ENCODE results near the gene AP3D1. TPM values are rescaled to one million over a fixed set of nuclear protein-coding genes. Genes with fewer than 3 reads are reported as not detected.
"Not testable (repeated sequence)": the region's sequence is repeated elsewhere in the genome, so short reads cannot be mapped to it uniquely, and the experiment has no call there.

The AP3D1 gene
- total and polyA plus RNA-seq, 7 experiments from 2014 or later: 12.3 to 106 (median 78.3) TPM

DNA sequence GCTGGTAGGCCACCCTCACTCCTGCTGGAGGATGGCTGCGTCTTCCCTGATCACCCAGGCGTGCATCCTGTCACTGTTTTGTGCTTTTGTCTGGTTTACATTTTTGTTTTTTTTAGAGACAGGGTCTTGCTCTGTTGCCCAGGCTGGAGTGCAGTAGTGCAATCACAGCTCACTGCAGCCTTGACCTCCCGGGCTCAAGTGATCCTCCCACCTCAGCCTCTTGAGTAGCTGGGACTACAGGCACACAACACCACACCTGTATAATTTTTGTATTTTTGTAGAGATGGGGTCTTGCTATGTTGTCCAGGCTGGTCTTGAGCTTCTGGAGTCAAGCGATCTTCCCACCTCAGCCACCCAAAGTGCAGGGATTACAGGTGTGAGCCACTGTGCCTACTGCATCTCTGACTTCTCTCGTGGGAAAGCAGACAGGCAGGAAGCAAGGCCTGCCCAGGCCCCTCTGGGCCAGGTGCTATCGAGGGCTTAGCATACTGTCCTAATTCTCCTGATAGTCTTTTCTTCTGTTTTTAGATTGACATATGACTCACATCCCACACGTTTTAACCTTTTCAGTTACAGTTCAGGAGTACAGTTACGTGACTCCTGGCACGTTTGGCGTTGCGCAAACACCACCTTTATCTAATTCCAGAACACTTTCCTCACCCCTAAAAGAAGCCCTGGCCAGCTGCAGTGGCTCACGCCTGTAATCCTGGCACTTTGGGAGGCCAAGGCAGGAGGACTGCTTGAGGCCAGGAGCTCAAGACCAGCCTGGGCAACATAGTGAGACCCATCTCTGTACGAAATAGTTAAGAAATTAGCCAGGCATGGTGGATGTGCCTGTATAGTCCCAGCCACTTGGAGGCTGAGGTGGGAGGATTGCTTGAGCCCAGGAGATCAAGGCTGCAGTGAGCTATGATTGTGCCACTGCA lies 64.4 kb downstream of the AP3D1 start:
- DNase-seq; intact Hi-C loops (cut with micrococcal nuclease); H3K4me3 ChIP-seq (ENCODE audit: low read length); H3K36me3 ChIP-seq (ENCODE audit: control insufficient read depth in 2 of 3, insufficient read depth in 3 of 3, low read length in 3 of 3); H3K27me3 ChIP-seq (ENCODE audit: control insufficient read depth in 2 of 2, insufficient read depth in 2 of 2, low read length in 2 of 2); ATAC-seq; H3K9me3 ChIP-seq (ENCODE audit: control insufficient read depth in 2 of 3, low read length in 3 of 3); H3K9me3 Mint-ChIP-seq; H3K27me3 Mint-ChIP-seq: not testable (repeated sequence)
- peaks cover 61 to 65% of the 10 kb centered on the region in 2 donors for H3K4me1 ChIP-seq (ENCODE audit: control insufficient read depth in 2 of 2, insufficient read depth in 2 of 2, low read length in 2 of 2)
- Mint-ChIP-seq H3K4me1 (peaks cover 50 to 74% (median 68%) of the 10 kb centered on the region in 7 donors), H3K36me3 (peaks cover 4 to 53% (median 7%) of the 10 kb centered on the region in 5 donors), H3K27ac (peak overlapping the region; percentile 82 to 96 (median 94)), H3K4me3 (peak overlapping the region; percentile 65 to 97 (median 82))
- CTCF ChIA-PET: interaction anchor here (1.3 to 2.0 kb wide), 2 partner anchors 8 to 17 kb away, joined by 4 to 5 read pairs; no protein-coding TSS in a partner anchor
- POLR2A ChIA-PET: interaction anchor here (0.6 to 6.1 kb wide), 11 partner anchors 7 to 155 kb away, joined by 3 to 125 read pairs (median 3); partner anchors contain the start of gene MOB3A
- peak overlapping the region; percentile 69 for H3K27ac ChIP-seq (ENCODE audit: low read depth, low read length)

DNA sequence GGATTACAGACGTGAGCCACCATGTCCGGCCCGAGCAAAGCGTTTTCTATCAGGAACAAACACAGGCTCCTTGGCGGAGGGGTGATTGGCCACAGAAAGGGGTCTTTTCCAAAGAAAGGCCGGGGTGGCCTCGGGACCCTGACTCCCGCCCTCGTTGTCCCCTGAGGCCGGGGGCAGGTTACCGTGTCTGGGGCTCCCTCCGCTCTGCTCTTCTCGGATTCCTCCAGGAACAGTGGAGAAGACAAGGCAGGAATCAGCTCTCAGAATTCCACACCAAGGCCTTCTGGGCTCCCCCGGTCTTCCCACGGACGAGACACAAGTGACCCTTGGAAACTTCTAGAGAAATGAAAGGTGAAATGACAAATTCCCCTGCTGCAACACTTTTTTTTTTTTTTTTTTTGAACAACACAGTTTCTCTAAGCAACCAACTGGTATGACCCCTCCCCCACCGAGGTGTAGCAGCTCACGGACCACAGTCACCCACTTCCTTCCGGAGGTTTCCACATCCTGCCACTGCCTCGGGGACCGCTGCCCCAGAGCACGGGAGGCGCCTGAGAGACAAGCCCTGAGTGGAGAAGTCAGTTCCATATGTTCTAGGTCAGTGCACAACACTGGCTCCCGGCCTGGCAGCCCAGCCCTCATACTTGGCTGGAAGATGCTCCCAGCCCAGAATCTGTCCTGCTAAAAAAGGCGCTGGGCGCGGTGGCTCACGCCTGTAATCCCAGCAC lies 66.2 kb downstream of the AP3D1 start:
- intact Hi-C loops (cut with micrococcal nuclease): loop anchor here (1.0 to 2.0 kb wide), 6 partner anchors 11 to 143 kb away; partner anchors contain the start of genes AP3D1 (in 2 of the 2), IZUMO4 (in 2 of the 2) and MOB3A (in 2 of the 2)
- Histone ChIP-seq H3K4me1 (ENCODE audit: control insufficient read depth in 2 of 2, insufficient read depth in 2 of 2, low read length in 2 of 2) (peaks cover 65 to 72% of the 10 kb centered on the region in 2 donors), H3K36me3 (ENCODE audit: control insufficient read depth in 2 of 3, insufficient read depth in 3 of 3, low read length in 3 of 3) (peaks cover 0 to 8% (median 0%) of the 10 kb centered on the region in 3 experiments), H3K9me3 (ENCODE audit: control insufficient read depth in 2 of 3, low read length in 3 of 3) (no peaks in the 10 kb centered on the region), H3K27ac (ENCODE audit: low read depth, low read length) (peak overlapping the region; percentile 99), H3K4me3 (ENCODE audit: low read length) (peak overlapping the region; percentile 98), H3K27me3 (ENCODE audit: control insufficient read depth in 2 of 2, insufficient read depth in 2 of 2, low read length in 2 of 2) (no peaks in the 10 kb centered on the region)
- ChIA-PET POLR2A (interaction anchor here (0.6 to 6.1 kb wide), 10 partner anchors 9 to 194 kb away, joined by 3 to 125 read pairs (median 5); partner anchors contain the start of genes AP3D1, MKNK2 and MOB3A), CTCF (interaction anchor here (0.7 to 1.9 kb wide), 5 partner anchors 10 to 76 kb away, joined by 4 to 11 read pairs (median 5); no protein-coding TSS in a partner anchor)
- peaks cover 4 to 55% (median 7%) of the 10 kb centered on the region in 5 donors for H3K36me3 Mint-ChIP-seq
- peaks cover 0 to 2% (median 0%) of the 10 kb centered on the region in 5 donors for H3K27me3 Mint-ChIP-seq
- H3K4me1 Mint-ChIP-seq: peaks cover 48 to 76% (median 68%) of the 10 kb centered on the region in 7 donors
- H3K4me3 Mint-ChIP-seq: peak overlapping the region; percentile 87 to 99 (median 95)
- peak overlapping the region; percentile 92 to 99 (median 96) for H3K27ac Mint-ChIP-seq
- peak; percentile 68 to 97 (median 95) for DNase-seq
- ATAC-seq: peak; percentile 86
- peaks cover 0 to 11% (median 0%) of the 10 kb centered on the region in 11 donors for H3K9me3 Mint-ChIP-seq

DNA sequence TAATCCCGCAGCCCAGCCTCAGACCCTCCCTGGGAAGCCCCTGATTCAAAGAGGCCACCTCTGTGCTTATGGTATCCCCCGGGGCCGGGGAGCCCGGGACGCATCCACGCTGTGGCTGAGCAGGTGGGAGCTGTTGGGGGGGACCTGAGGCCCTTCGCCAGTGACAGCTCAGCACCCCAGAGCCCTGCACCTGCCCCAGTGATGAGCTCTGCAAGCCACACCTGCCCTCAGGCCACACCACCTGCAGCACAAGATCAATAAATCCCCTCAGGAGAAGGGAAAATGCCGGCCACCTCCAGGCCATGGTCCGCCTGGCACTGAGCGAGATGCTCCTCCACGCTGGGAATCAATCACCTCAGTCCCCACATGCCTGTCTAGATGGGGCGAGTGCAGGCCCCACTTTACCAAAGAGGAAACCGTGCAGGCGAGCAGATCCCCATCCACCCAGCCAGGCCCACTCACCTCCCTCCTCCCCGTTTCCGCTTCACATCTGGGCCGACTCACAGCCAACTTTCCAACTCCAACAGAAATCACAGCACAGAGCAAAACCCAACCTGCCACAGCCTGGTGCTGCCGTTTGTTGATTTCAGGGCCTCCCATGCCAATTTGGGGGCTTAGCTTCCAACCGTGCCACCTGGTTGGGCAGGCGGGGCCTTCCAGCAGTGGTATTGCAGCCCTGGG lies 68.1 kb downstream of the AP3D1 start:
- peaks cover 51 to 77% (median 65%) of the 10 kb centered on the region in 7 donors for H3K4me1 Mint-ChIP-seq
- intact Hi-C loops (cut with micrococcal nuclease): loop anchor here (1.0 to 2.0 kb wide), 2 partner anchors 32 to 33 kb away; partner anchors contain the start of gene MKNK2 (in 2 of the 2)
- ATAC-seq (peak; percentile 22), DNase-seq (peak in 8 of 9 donors; percentile 32 to 81 (median 76))
- peaks cover 57 to 62% of the 10 kb centered on the region in 2 donors for H3K4me1 ChIP-seq (ENCODE audit: control insufficient read depth in 2 of 2, insufficient read depth in 2 of 2, low read length in 2 of 2)
- CTCF ChIA-PET: interaction anchor here (0.6 to 1.8 kb wide), 8 partner anchors 9 to 94 kb away, joined by 3 to 11 read pairs (median 4); partner anchors contain the start of gene MOB3A
- peak overlapping the region; percentile 87 to 99 (median 95) for H3K4me3 Mint-ChIP-seq
- H3K9me3 ChIP-seq (ENCODE audit: control insufficient read depth in 2 of 3, low read length in 3 of 3): no peaks in the 10 kb centered on the region
- peaks cover 0 to 2% (median 0%) of the 10 kb centered on the region in 5 donors for H3K27me3 Mint-ChIP-seq
- H3K27ac Mint-ChIP-seq: peak overlapping the region; percentile 92 to 99 (median 96)
- no peaks in the 10 kb centered on the region for H3K27me3 ChIP-seq (ENCODE audit: control insufficient read depth in 2 of 2, insufficient read depth in 2 of 2, low read length in 2 of 2)
- POLR2A ChIA-PET: interaction anchor here (0.5 to 6.1 kb wide), 20 partner anchors 10 to 309 kb away, joined by 3 to 125 read pairs (median 6); partner anchors contain the start of genes MKNK2 and MOB3A
- peaks cover 0 to 11% (median 0%) of the 10 kb centered on the region in 11 donors for H3K9me3 Mint-ChIP-seq
- peak overlapping the region; percentile 99 for H3K27ac ChIP-seq (ENCODE audit: low read depth, low read length)
- H3K36me3 Mint-ChIP-seq: peaks cover 4 to 56% (median 9%) of the 10 kb centered on the region in 5 donors
- peaks cover 0 to 26% (median 6%) of the 10 kb centered on the region in 3 experiments for H3K36me3 ChIP-seq (ENCODE audit: control insufficient read depth in 2 of 3, insufficient read depth in 3 of 3, low read length in 3 of 3)
- H3K4me3 ChIP-seq (ENCODE audit: low read length): peak overlapping the region; percentile 98

DNA sequence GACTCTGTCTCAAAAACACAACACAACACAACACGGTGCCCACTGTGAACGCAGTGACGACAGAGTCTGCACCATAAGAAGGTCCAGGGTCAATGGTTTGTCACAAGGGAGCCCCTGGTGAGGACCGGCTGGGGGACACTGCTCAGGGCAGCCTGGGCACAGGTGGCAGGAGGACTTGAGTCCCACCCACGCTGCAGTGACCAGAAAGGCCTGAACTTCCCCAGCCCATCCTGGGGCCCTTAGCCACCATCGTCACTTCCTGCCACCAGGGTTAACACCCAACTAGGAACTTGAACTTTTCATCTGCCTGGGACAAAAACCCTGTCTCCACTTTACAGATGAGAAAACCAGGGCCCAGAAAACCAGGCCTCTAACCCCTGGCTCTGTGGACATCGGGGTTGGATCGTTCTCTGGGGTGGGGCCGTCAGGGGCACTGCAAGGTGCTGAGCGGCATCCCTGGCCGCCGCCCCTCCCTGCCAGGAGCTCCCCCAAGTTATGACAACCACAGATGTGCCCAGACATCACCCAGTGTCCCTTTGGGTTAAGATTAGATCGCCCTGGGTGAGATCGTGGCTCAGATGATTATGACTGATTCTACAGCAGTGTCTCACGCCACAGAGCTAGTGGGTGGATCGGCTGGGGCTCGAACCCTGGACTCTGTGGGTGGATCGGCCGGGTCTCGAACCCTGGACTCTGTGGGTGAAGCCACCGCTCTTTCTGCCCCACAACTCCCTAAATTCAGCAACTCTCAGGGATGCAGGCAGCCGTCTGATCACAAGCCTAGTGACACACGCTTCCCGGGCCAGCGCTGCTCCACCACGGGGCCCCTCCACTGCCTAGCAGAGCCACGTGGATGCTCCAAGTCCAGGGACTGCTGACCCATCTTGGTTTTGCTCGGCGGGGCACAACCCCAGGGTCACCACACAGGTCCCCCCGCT lies 69.2 kb downstream of the AP3D1 start:
- Mint-ChIP-seq H3K36me3 (peaks cover 4 to 55% (median 13%) of the 10 kb centered on the region in 5 donors), H3K9me3 (peaks cover 0 to 11% (median 0%) of the 10 kb centered on the region in 11 donors), H3K4me1 (peaks cover 41 to 66% (median 53%) of the 10 kb centered on the region in 7 donors), H3K27ac (peak overlapping the region; percentile 92 to 99 (median 96)), H3K4me3 (peak overlapping the region; percentile 87 to 99 (median 95)), H3K27me3 (peaks cover 0 to 2% (median 0%) of the 10 kb centered on the region in 5 donors)
- DNase-seq: peak in 7 of 9 donors; percentile 58 to 65 (median 60)
- Histone ChIP-seq H3K36me3 (ENCODE audit: control insufficient read depth in 2 of 3, insufficient read depth in 3 of 3, low read length in 3 of 3) (peaks cover 0 to 38% (median 10%) of the 10 kb centered on the region in 3 experiments), H3K4me3 (ENCODE audit: low read length) (peak overlapping the region; percentile 98), H3K4me1 (ENCODE audit: control insufficient read depth in 2 of 2, insufficient read depth in 2 of 2, low read length in 2 of 2) (peaks cover 48 to 51% of the 10 kb centered on the region in 2 donors), H3K27ac (ENCODE audit: low read depth, low read length) (peak overlapping the region; percentile 99), H3K9me3 (ENCODE audit: control insufficient read depth in 2 of 3, low read length in 3 of 3) (no peaks in the 10 kb centered on the region), H3K27me3 (ENCODE audit: control insufficient read depth in 2 of 2, insufficient read depth in 2 of 2, low read length in 2 of 2) (no peaks in the 10 kb centered on the region)
- peak; percentile 55 for ATAC-seq
- ChIA-PET CTCF (interaction anchor here (1.0 to 1.6 kb wide), 2 partner anchors 10 to 16 kb away, joined by 3 to 4 read pairs; no protein-coding TSS in a partner anchor), POLR2A (interaction anchor here (0.6 to 6.1 kb wide), 11 partner anchors 9 to 331 kb away, joined by 3 to 125 read pairs (median 5); partner anchors contain the start of genes MKNK2 and MOB3A)
- intact Hi-C loops (cut with micrococcal nuclease): loop anchor here in 1 of 2 donors (2.0 kb wide), 1 partner anchor 31 kb away; the partner anchor contains the start of gene MKNK2
